22Rv1 (cell line): Measurements from ENCODE around the gene ABCA1.

Source experiments
- ZFX ChIP-seq: fragments of 450-650 bp; IDR thresholded peaks from 2 replicates; pipeline ENCODE4 v1.6.1; 2017; ENCODE audit warnings: antibody characterized with exemption, borderline replicate concordance
- TF ChIP-seq, protein P1 (sequence below): fragments of 450-650 bp; IDR thresholded peaks from 2 replicates; pipeline ENCODE4 v1.5.1; 2017; ENCODE audit warnings: mild to moderate bottlenecking

DNA sequence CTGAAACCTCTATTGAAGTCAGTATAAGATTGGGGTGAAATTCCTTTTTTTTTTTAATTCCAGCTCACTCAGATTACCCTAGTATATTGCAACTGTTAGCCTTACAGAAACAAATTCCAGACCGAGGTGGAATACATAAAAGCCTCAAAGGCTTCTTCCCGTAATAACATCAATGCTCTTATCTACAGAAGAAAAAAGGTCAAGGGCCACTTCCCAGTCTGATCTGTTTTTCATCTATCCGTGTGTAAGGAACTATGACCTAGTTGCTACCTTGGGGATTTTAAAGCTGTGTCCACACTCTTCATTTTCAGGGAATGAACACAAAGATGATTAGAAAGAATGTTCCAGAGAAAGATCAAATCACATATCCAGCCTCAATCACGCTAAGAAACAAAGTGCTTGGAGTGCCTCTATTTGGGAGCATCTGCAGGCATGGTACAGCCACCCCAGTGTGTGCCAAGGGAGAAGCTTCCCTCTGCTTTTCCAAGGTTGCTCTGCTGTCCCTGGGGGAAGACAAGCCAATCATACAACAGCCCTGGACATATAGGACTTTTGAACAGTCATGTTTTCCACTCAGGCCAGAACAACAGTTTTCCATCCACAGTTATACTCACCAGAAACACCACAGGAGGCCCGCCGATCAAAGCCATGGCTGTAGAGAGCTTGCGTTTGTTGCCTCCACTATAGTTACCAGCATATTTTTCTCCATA, 140.5 kb downstream of the ABCA1 start:
- TF ChIP-seq, protein P1, sequence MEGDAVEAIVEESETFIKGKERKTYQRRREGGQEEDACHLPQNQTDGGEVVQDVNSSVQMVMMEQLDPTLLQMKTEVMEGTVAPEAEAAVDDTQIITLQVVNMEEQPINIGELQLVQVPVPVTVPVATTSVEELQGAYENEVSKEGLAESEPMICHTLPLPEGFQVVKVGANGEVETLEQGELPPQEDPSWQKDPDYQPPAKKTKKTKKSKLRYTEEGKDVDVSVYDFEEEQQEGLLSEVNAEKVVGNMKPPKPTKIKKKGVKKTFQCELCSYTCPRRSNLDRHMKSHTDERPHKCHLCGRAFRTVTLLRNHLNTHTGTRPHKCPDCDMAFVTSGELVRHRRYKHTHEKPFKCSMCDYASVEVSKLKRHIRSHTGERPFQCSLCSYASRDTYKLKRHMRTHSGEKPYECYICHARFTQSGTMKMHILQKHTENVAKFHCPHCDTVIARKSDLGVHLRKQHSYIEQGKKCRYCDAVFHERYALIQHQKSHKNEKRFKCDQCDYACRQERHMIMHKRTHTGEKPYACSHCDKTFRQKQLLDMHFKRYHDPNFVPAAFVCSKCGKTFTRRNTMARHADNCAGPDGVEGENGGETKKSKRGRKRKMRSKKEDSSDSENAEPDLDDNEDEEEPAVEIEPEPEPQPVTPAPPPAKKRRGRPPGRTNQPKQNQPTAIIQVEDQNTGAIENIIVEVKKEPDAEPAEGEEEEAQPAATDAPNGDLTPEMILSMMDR: no peak
- no peak for TF ChIP-seq ZFX
